Hepatocyte (in vitro differentiated cells): ENCODE data around the gene ENOX1.

ENCODE experiments used
- CTCF ChIP-seq: fragments of 200-600 bp; sonication (generic); IDR thresholded peaks from 2 replicates; pipeline ENCODE4 v1.5.1; 2016; ENCODE audit warnings: antibody characterized with exemption, mild to moderate bottlenecking; ENCODE audit not compliant: poor library complexity
- EZH2 ChIP-seq: fragments of 200-600 bp; sonication (generic); IDR thresholded peaks from 2 replicates; pipeline ENCODE4 v1.6.1; 2016; ENCODE audit warnings: antibody characterized with exemption, mild to moderate bottlenecking, borderline replicate concordance

GRCh38 chr13:43221611-43222010, 565.2 kb downstream of the ENOX1 start:
- TF ChIP-seq EZH2 (no peak), CTCF (no peak)
